HG03045 (cell line): Measurements from ENCODE around the gene BASP1.
A peak's percentile ranks its signal among the peaks of the same experiment; 100 is the strongest.
"Not testable (repeated sequence)": the region's sequence is repeated elsewhere in the genome, so short reads cannot be mapped to it uniquely, and the experiment has no call there.

Experiments used
- ATAC-seq: cut with Tn5 transposase; IDR thresholded peaks from one replicate; pipeline ENCODE4 v1.9.1; 2021; ENCODE audit warnings: mild to moderate bottlenecking, moderate library complexity; ENCODE audit not compliant: unreplicated experiment

BASP1 gene

DNA sequence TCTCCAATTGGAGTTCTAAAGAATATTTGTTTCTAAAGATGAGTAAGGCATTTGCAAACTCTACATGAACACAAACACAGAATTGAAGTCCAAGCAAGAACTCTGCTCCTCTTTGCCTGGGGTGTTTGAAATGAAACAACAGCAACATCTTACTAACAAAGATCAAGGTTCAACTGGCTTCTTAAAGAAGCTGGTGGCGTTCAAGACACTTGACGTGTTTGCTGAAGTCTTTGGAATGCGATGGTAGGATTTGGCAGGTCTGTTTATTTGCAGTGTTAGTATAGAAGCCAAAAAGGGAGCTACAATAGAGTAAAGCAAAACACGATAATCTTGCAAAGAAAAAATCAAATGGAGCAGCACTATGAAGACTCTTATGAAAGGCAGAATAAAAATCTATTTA lies 94.9 kb downstream of the BASP1 start:
- no peak for ATAC-seq

DNA sequence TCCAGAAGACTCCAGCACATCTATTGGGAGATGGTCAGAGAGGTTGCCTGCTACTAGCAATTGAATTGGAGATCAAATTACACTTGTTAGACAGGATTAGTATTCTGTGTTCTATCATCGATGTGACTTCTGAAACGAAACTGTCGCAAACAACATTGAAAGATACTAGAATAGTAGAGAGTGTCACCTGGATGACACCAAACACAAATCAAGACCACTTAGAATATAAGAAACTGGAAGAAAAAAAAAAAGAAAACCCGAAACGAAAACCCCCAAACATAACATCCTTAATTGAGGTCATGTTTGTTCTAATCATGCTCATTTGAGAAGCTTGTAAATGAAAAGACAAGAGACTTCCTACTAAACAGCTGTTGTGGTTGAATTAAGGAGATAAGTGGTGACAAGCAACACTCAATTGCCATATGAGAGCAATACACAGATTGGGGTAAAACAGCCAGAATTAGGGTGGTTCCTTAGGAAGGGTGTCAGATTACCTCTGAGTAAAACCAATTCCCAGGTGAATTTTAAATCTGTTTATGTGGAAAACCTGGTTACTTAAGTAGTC lies 97.6 kb downstream of the BASP1 start:
- no peak for ATAC-seq

DNA sequence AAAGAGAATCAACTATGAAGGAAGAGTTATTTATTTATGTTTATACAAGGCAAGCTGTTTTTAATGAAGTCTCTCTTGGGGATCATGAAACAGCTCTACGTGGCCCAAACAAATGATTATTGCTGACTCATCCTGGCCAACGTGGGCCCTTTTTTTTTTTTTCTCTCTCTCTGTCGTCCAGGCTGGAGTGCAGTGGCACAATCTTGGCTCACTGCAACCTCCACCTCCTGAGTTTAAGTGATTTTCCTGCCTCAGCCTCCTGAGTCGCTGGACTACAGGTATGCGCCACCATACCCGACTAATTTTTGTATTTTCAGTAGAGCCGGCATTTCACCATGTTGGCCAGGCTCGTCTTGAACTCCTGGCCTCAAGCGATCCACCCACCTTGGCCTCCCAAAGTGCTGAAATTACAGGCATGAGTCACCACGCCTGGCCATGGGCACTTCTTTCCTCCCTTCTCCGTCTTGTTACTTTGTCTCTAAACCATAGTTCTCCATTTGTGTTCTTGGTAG lies 98.3 kb downstream of the BASP1 start:
- no peak for ATAC-seq

DNA sequence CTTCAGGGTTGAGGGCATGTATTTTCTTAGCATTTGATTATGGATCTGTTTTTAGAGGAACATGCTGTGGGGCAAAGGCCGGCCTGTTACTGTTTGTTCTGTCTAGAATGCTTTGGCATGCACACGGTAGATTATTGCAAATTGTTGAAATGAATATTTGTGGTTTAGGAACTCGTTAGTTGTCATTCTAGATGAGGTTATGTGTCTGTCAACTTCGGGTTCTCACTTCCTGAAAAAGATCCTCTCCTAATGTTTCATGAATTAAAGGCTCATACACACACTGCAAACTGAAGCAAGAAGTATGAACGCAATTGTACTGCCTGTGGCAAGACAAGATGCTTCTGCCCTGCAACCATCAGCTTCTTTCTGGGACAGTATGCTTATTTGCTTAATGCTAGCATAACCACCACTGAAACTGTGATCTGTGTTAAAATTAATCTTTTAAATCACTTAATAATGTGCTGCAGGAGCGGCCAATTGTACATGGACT lies 99.6 kb downstream of the BASP1 start:
- ATAC-seq = peak; percentile 65

DNA sequence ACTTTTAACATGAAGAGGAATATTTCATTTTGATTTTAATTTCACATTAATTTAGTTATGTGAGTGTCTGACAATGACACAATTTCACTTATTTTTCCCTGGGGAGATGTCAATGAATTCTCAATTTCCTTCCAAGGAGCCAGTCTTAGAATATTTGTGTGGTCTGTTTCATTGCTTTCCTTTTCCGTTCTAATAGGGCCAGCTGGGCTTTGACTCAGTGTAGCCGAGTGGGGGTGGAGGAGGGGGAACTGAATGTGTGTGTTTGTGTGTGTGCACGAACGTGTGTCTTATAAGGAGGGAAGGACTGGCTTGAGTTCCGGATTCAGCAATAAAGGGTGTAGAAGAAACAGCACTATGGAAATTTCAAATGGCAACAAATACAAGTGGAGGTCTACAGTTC lies 100.0 kb downstream of the BASP1 start:
- ATAC-seq = peak; percentile 41

DNA sequence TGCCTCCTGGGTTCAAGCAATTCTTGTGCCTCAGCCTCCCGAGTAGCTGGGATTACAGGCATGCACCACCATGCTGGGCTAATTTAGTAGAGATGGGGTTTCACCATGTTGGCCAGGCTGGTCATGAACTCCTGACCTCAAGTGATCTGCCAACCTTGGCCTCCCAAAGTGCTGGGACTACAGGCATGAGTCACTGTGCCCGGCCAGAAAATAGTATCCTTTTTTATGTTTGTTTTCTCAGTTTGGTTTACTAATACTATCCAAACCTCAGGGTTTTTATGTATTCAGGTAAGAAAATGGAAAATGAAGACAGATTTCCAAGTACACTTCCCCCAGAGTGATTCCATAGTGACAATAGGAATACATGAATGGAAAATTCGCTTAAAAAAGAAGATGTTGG lies 101.7 kb downstream of the BASP1 start:
- not testable (repeated sequence) for ATAC-seq

DNA sequence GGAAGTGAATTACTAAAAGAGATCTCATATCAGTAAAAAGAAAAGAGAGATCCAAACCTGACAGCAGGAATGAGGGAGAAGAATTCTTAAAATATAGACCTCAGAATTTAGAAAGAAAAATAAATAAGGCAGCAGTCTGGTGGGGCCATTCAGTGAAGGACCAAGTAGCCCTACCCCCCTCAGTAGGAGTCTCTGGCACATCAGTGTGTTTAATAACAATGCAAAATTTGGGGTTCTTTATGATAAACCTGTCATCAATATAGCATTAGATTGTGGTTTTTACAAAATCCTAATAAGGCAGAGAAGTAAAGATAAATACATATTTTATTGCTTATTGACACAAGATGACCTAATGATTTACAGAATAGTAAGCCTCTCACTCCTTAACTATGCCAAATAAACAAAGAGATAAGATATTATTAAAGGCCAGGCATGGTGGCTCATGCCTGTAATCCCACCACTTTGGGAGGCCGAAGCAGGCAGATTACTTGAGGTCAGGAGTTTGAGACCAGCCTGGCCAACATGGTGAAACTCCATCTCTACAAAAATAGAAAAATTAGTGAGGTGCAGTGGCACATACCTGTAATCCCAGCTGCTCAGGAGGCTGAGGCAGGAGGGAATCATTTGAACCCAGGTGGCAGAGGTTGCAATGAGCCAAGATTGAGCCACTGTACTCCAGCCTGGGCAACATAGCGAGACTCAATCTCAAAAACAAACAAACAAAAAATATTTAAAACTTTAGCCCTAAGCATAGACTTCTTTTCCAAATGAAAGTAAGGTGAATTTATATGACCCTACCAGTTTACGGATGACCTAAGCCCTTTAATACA lies 108.6 kb downstream of the BASP1 start:
- ATAC-seq = no peak
